Measurements from ENCODE around the gene ZNF652. TPM values are rescaled to one million over a fixed set of nuclear protein-coding genes. Genes with fewer than 3 reads are reported as not detected.

The ZNF652 gene
- total RNA-seq, 1 donor from 2014 or later, result 23.0 TPM

- no peak for DNase-seq (ENCODE audit: extremely low read depth, low read depth, low spot score)
Measured at GRCh38 chr17:49359990-49360795, 1.9 kb downstream of the ZNF652 start.

- DNase-seq (ENCODE audit: extremely low read depth, low read depth, low spot score), result no peak
Measured at GRCh38 chr17:49358641-49359247, 3.3 kb downstream of the ZNF652 start.

- DNase-seq (ENCODE audit: extremely low read depth, low read depth, low spot score), result no peak
Measured at GRCh38 chr17:49357516-49357915, 4.5 kb downstream of the ZNF652 start.

- no peak for DNase-seq (ENCODE audit: extremely low read depth, low read depth, low spot score)
Measured at GRCh38 chr17:49356320-49356719, 5.7 kb downstream of the ZNF652 start.

- DNase-seq (ENCODE audit: extremely low read depth, low read depth, low spot score), result no peak
Measured at GRCh38 chr17:49353607-49354006, 8.4 kb downstream of the ZNF652 start.

GRCh38 chr17:49352587-49353154 lies 9.4 kb downstream of the ZNF652 start:
- no peak for DNase-seq (ENCODE audit: extremely low read depth, low read depth, low spot score)

GRCh38 chr17:49351572-49352140 lies 10.4 kb downstream of the ZNF652 start:
- DNase-seq (ENCODE audit: extremely low read depth, low read depth, low spot score), result no peak

GRCh38 chr17:49349541-49349940 lies 12.5 kb downstream of the ZNF652 start:
- DNase-seq (ENCODE audit: extremely low read depth, low read depth, low spot score), result no peak

- DNase-seq (ENCODE audit: extremely low read depth, low read depth, low spot score), result no peak
Measured at GRCh38 chr17:49344914-49345313, 17.1 kb downstream of the ZNF652 start.

- no peak for DNase-seq (ENCODE audit: extremely low read depth, low read depth, low spot score)
Measured at GRCh38 chr17:49343273-49343672, 18.8 kb downstream of the ZNF652 start.

GRCh38 chr17:49342575-49342936 lies 19.5 kb downstream of the ZNF652 start:
- no peak for DNase-seq (ENCODE audit: extremely low read depth, low read depth, low spot score)

GRCh38 chr17:49341356-49341755 lies 20.7 kb downstream of the ZNF652 start:
- DNase-seq (ENCODE audit: extremely low read depth, low read depth, low spot score), result no peak

- DNase-seq (ENCODE audit: extremely low read depth, low read depth, low spot score), result no peak
Measured at GRCh38 chr17:49339354-49339753, 22.7 kb downstream of the ZNF652 start.

GRCh38 chr17:49338883-49339282 lies 23.2 kb downstream of the ZNF652 start:
- DNase-seq (ENCODE audit: extremely low read depth, low read depth, low spot score), result no peak

GRCh38 chr17:49337884-49338283 lies 24.2 kb downstream of the ZNF652 start:
- no peak for DNase-seq (ENCODE audit: extremely low read depth, low read depth, low spot score)

- no peak for DNase-seq (ENCODE audit: extremely low read depth, low read depth, low spot score)
Measured at GRCh38 chr17:49334744-49335512, 27.1 kb downstream of the ZNF652 start.

GRCh38 chr17:49333804-49334203 lies 28.2 kb downstream of the ZNF652 start:
- no peak for DNase-seq (ENCODE audit: extremely low read depth, low read depth, low spot score)

GRCh38 chr17:49327835-49328784 lies 33.9 kb downstream of the ZNF652 start:
- DNase-seq (ENCODE audit: extremely low read depth, low read depth, low spot score), result no peak

- DNase-seq (ENCODE audit: extremely low read depth, low read depth, low spot score), result no peak
Measured at GRCh38 chr17:49325980-49326379, 36.1 kb downstream of the ZNF652 start.

GRCh38 chr17:49318435-49318965 lies 43.5 kb downstream of the ZNF652 start:
- no peak for DNase-seq (ENCODE audit: extremely low read depth, low read depth, low spot score)
